DOHH2 (cell line): ENCODE data around the gene COMT.

Source experiments
- H3F3A ChIP-seq: fragments of 200-600 bp; sonication (generic), shearing (Covaris generic); 2 replicates; pipeline ENCODE4 v1.6.0; 2016; ENCODE audit warnings: antibody characterized with exemption, mild to moderate bottlenecking; ENCODE audit not compliant: control insufficient read depth, insufficient read depth
- H3K27ac ChIP-seq: fragments of 200-600 bp; sonication (generic); 2 replicates; pipeline ENCODE4 v1.5.1; 2014; ENCODE audit warnings: low read depth, mild to moderate bottlenecking, low read length, moderate library complexity
- H3K27me3 ChIP-seq: fragments of 200-600 bp; sonication (generic); 2 replicates; pipeline ENCODE4 v1.6.1; 2014; ENCODE audit warnings: mild to moderate bottlenecking, low read length, mixed read lengths; ENCODE audit not compliant: control insufficient read depth
- H3K36me3 ChIP-seq: fragments of 200-600 bp; sonication (generic); 2 replicates; pipeline ENCODE4 v1.6.1; 2014; ENCODE audit warnings: mild to moderate bottlenecking, low read length, moderate library complexity, mixed read lengths; ENCODE audit not compliant: control insufficient read depth
- H3K4me1 ChIP-seq: fragments of 200-600 bp; sonication (generic); 2 replicates; pipeline ENCODE4 v1.6.1; 2014; ENCODE audit warnings: mild to moderate bottlenecking, low read length, mixed read lengths; ENCODE audit not compliant: control insufficient read depth
- H3K4me2 ChIP-seq: fragments of 200-600 bp; sonication (generic); 2 replicates; pipeline ENCODE4 v1.6.0; 2014; ENCODE audit warnings: mild to moderate bottlenecking, low read length, moderate library complexity
- H3K4me3 ChIP-seq: fragments of 200-600 bp; sonication (generic); 2 replicates; pipeline ENCODE4 v1.5.1; 2014; ENCODE audit warnings: mild to moderate bottlenecking, low read length, mixed read lengths
- H3K79me2 ChIP-seq: fragments of 200-600 bp; sonication (generic); 2 replicates; pipeline ENCODE4 v1.6.1; 2014; ENCODE audit warnings: mild to moderate bottlenecking, low read length, mixed read lengths; ENCODE audit not compliant: control insufficient read depth
- H3K9me2 ChIP-seq: fragments of 200-600 bp; sonication (generic); replicated peaks from 2 replicates; pipeline ENCODE4 v1.6.1; 2014; ENCODE audit warnings: mild to moderate bottlenecking, low read length, mixed read lengths; ENCODE audit not compliant: control insufficient read depth
- H3K9me3 ChIP-seq: fragments of 200-600 bp; sonication (generic); 2 replicates; pipeline ENCODE4 v1.6.1; 2014; ENCODE audit warnings: antibody characterized with exemption, low read length, mixed read lengths; ENCODE audit not compliant: control insufficient read depth, insufficient read depth
- H4K20me1 ChIP-seq: fragments of 200-600 bp; sonication (generic); 2 replicates; pipeline ENCODE4 v1.6.0; 2014; ENCODE audit warnings: low read depth, mild to moderate bottlenecking, antibody characterized with exemption, low read length, moderate library complexity; ENCODE audit not compliant: control insufficient read depth, insufficient read depth
- EZH2phosphoT487 ChIP-seq: fragments of 200-600 bp; sonication (generic); IDR thresholded peaks from 2 replicates; pipeline ENCODE4 v1.6.1; 2017; ENCODE audit warnings: borderline replicate concordance, mild to moderate bottlenecking, antibody characterized with exemption, low read length, moderate library complexity, mixed read lengths
- TF ChIP-seq, protein P1 (sequence below): fragments of 200-600 bp; sonication (generic); IDR thresholded peaks from one replicate; pipeline ENCODE4 v1.5.1; 2014; ENCODE audit warnings: antibody characterized with exemption, mild to moderate bottlenecking, low read depth, low read length; ENCODE audit not compliant: poor library complexity, severe bottlenecking

The COMT gene

GRCh38 chr22:19917389-19918138, 24.0 kb upstream of the COMT start:
- Histone ChIP-seq H3K27me3 (no peaks in the 10 kb centered on the region), H3K79me2 (no peaks in the 10 kb centered on the region), H3K27ac (no peak overlapping the region), H3K9me2 (no peaks in the 10 kb centered on the region), H3K9me3 (no peaks in the 10 kb centered on the region), H4K20me1 (no peaks in the 10 kb centered on the region), H3K4me1 (no peaks in the 10 kb centered on the region), H3K4me3 (no peak overlapping the region), H3K36me3 (no peaks in the 10 kb centered on the region), H3K4me2 (no peak overlapping the region), H3F3A (no peaks in the 10 kb centered on the region)
- no peak for TF ChIP-seq EZH2phosphoT487
- TF ChIP-seq, protein P1, sequence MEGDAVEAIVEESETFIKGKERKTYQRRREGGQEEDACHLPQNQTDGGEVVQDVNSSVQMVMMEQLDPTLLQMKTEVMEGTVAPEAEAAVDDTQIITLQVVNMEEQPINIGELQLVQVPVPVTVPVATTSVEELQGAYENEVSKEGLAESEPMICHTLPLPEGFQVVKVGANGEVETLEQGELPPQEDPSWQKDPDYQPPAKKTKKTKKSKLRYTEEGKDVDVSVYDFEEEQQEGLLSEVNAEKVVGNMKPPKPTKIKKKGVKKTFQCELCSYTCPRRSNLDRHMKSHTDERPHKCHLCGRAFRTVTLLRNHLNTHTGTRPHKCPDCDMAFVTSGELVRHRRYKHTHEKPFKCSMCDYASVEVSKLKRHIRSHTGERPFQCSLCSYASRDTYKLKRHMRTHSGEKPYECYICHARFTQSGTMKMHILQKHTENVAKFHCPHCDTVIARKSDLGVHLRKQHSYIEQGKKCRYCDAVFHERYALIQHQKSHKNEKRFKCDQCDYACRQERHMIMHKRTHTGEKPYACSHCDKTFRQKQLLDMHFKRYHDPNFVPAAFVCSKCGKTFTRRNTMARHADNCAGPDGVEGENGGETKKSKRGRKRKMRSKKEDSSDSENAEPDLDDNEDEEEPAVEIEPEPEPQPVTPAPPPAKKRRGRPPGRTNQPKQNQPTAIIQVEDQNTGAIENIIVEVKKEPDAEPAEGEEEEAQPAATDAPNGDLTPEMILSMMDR = no peak

DNA sequence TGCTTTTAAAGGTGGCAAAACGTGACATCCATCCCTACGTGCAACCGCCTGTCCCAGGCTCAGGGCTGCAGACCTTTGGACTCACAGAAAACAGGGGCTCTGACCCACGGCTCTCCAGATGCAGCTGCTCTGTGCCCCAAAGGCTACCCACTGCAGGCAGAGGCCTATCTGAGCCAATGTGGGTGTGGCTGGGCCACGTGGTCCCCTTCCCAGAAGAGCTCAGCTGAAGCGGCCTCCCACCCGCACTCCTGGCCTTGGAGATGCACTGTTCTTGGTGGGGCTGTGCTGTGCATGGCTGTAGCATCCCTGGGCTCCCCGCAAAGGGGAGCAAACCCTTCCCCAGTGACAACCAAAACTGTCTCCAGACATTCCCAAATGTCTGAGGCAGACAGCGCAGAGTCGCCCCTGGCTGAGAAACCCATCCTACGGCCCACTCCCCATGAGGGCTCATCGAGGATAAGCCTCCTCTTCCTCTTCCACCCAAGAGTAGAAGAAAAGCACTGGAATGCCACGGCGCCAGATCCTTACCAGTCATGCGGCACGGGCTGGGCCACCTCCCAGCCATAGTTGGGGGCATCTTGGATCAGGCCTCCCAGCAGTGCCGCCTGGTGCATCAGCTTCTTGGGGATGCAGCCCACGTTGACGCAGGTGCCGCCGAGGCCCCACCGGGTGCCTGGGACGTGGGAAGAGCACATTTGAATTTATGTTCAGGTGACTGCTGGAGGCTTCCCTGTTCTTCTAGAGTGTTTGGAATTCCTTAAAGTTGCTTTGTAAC, 23.1 kb upstream of the COMT start:
- no peaks in the 10 kb centered on the region for H3K27me3 ChIP-seq
- H3F3A ChIP-seq = no peaks in the 10 kb centered on the region
- no peaks in the 10 kb centered on the region for H3K4me1 ChIP-seq
- no peaks in the 10 kb centered on the region for H3K36me3 ChIP-seq
- H3K9me2 ChIP-seq = no peaks in the 10 kb centered on the region
- no peaks in the 10 kb centered on the region for H4K20me1 ChIP-seq
- no peaks in the 10 kb centered on the region for H3K9me3 ChIP-seq
- no peaks in the 10 kb centered on the region for H3K79me2 ChIP-seq
- H3K4me3 ChIP-seq = no peak overlapping the region
- no peak overlapping the region for H3K27ac ChIP-seq
- TF ChIP-seq, protein P1 = no peak
- TF ChIP-seq EZH2phosphoT487 = no peak
- H3K4me2 ChIP-seq = no peak overlapping the region

DNA sequence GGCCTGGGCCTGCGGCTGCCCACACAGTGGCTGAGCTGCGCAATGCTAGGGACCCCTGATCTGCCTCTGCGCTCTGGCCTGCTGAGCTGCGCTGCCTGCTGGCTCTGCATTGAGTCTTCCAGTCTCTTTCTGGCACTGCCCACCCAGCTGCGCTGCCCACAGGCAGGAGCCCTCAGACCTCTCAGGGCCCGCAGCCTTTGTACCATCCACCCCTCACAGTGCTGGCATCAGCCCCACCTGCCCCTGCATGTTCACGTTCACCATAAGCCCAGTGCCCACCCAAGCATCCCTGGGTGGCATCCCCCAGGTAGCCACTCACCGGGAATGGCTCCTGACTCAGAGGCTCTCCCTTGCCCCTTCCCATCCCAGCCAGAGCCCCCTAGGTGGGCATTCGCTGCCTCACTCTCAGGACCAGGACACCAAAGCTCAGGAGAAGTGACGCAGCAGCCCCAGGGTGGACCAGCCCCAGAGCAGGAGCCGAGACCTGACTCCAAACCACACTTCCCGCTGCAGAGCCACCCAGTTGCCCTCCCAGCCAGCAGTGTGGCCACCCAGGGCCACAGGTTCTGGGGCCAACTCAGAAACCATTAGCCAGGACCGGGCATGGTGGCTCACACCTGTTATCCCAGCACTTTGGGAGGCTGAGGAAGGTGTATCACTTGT, 21.7 kb upstream of the COMT start:
- H3K27me3 ChIP-seq = no peaks in the 10 kb centered on the region

More for the DNA sequence above, 21.7 kb upstream of the COMT start:
- H3K9me3 ChIP-seq = no peaks in the 10 kb centered on the region
- H3F3A ChIP-seq = no peaks in the 10 kb centered on the region
- no peaks in the 10 kb centered on the region for H4K20me1 ChIP-seq
- no peak overlapping the region for H3K4me2 ChIP-seq
- H3K9me2 ChIP-seq = no peaks in the 10 kb centered on the region
- H3K27ac ChIP-seq = no peak overlapping the region
- TF ChIP-seq EZH2phosphoT487 = no peak
- TF ChIP-seq, protein P1 = no peak
- no peaks in the 10 kb centered on the region for H3K4me1 ChIP-seq
- no peak overlapping the region for H3K4me3 ChIP-seq
- H3K36me3 ChIP-seq = no peaks in the 10 kb centered on the region
- no peaks in the 10 kb centered on the region for H3K79me2 ChIP-seq
